Motor neuron (in vitro differentiated cells): ENCODE data around the gene ADGRG7. TPM values are rescaled to one million over a fixed set of nuclear protein-coding genes. Genes with fewer than 3 reads are reported as not detected.

Source experiments
- ATAC-seq, 8 experiments: fragments of 200-7000 bp; cut with Tn5 transposase; replicated peaks in 6 of 8; 2 replicates each; pipeline ENCODE4 v1.8.0; 2021; ENCODE audit warnings: mild to moderate bottlenecking in 8 of 8, moderate library complexity in 8 of 8
- H3K27ac ChIP-seq, 2 donors: fragments of 250-450 bp; sonication (Bioruptor Pico); 2 replicates each; pipeline ENCODE4 v1.9.0; 2021; ENCODE audit warnings: antibody characterized with exemption in 2 of 2, mild to moderate bottlenecking in 2 of 2, moderate library complexity in 1 of 2
- H3K4me1 ChIP-seq, 2 donors: fragments of 250-450 bp; sonication (Bioruptor Pico); replicated peaks in 1 of 2; 2 replicates each; pipeline ENCODE4 v1.6.1; 2021; ENCODE audit warnings: antibody characterized with exemption in 2 of 2, mild to moderate bottlenecking in 2 of 2, moderate library complexity in 1 of 2
- H3K4me3 ChIP-seq, 5 donors: fragments of 250-450 bp; sonication (Bioruptor Pico); 2 replicates each; pipeline ENCODE4 v1.9.0; 2021; ENCODE audit warnings: antibody characterized with exemption in 5 of 5, mild to moderate bottlenecking in 5 of 5, moderate library complexity in 4 of 5
- WGBS, 10 experiments: fragments of 450-650 bp; shearing (Covaris generic); methylation state at CpG; one replicate each; pipeline ENCODE4 v1.0.0; 2022; 5-methylcytosine and 5-hydroxymethylcytosine counted together
- in situ Hi-C, 9 experiments: fragments of 400-800 bp; cut with MboI; loops; one replicate each; pipeline ENCODE4 v1.15.0; 2021; ENCODE audit warnings: low sequenced_read_pairs in 9 of 9, low pct_unique_long_range_greater_than_20kb in 2 of 9; ENCODE audit not compliant: unreplicated experiment in 9 of 9
- total RNA-seq, 8 experiments: library from RNA; unstranded; fragments of 300-600 nt; gene quantifications; 2 replicates each; pipeline versions ENCODE4 v1.2.3 to v1.2.4, GENCODE V29; 2022

Gene ADGRG7
- total RNA-seq, 8 experiments from 2014 or later: 0.66 TPM; not detected in 7

DNA sequence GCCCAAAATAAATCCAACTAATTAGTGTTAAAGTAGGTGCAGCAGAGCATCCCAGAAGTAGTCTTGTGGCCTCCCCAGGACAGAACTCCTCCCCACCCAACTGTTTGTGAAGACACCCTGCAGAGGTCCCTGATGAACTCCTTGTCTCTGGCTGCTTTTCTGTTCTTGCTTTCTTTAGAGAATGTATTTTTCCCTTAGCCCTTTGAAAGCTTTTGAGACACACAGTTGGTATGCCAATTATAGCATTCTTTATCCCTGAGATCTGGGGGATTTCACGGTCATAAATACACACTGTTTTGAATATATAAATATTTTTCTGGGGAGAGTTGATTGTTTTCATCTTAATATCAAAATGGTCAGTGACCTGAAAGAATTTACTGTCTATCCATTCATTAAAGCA lies 109.7 kb downstream of the ADGRG7 start:
- in situ Hi-C loops: no loop called here

DNA sequence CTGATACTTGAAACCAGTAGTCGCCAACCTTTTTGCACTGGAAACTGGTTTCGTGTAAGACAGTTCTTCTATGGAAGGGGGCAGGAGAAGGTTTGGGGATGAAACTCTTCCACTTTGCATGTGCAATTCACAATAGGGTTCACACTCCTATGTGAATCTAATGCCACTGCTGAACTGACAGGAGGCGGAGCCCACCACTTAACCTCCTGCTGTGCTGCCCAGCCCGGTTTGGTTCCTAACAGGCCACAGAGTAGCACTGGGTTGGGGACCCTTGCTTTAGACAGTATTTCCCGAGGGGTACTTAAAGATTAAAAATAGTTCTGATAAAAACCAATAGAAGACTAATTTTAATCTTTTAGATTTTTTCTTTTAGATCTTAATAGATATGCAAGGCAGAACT lies 111.0 kb downstream of the ADGRG7 start:
- H3K27ac ChIP-seq: no peak overlapping the region
- peak in 1 of 8 experiments; percentile 42 for ATAC-seq
- in situ Hi-C loops: no loop called here
- H3K4me1 ChIP-seq: peaks cover 0 to 12% of the 10 kb centered on the region in 2 donors
- H3K4me3 ChIP-seq: no peak overlapping the region
- 43 to 88% (median 77%) methylated on average over 1 to 5 of the region's 5 CpGs; no CpG with 5 or more reads in 2 of the 10 experiments for WGBS, 10 experiments

More for the DNA sequence above, 109.7 kb downstream of the ADGRG7 start:
- Histone ChIP-seq H3K4me1 (peaks cover 0 to 12% of the 10 kb centered on the region in 2 donors), H3K4me3 (no peak overlapping the region), H3K27ac (no peak overlapping the region)
- ATAC-seq: peak in 1 of 8 experiments; percentile 26
- 0 to 40% (median 17%) methylated on average over 1 of the region's 1 CpG; no CpG with 5 or more reads in 3 of the 10 experiments for WGBS, 10 experiments

DNA sequence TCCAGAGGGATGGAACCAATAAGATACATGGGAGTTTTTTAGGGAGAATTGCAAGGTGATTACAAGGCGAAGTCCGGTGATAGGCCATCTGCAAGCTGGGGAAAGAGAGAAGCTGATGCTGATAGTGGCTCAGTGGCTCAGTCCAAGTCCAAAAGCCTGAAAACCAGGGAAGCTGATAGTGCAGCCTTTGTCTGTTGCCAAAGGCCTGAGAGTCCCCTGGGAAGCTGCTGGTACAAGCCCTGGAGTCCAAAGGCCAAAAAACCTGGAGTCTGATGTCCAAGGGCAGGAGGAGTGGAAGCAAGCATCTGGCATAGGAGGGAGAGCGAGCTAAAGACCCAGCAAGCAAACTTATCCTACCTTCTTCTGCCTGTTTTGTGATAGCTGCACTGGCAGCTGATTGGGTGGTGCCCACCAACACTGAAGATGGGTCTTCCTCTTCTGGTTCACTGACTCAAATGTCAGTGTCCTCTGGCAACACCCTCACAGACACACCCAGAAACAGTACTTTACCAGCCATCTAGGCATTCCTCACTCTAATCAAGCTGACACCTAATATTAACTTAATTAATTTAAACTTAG lies 116.6 kb downstream of the ADGRG7 start:
- no peak for ATAC-seq
- Histone ChIP-seq H3K27ac (no peak overlapping the region), H3K4me3 (no peak overlapping the region), H3K4me1 (no peaks in the 10 kb centered on the region)
- in situ Hi-C loops: loop anchor here in 1 of 9 experiments (25.0 kb wide), 1 partner anchor 264 kb away; no protein-coding TSS in a partner anchor
- WGBS, 10 experiments: 90 to 100% (median 100%) methylated on average over 1 to 3 of the region's 3 CpGs; no CpG with 5 or more reads in 2 of the 10 experiments

DNA sequence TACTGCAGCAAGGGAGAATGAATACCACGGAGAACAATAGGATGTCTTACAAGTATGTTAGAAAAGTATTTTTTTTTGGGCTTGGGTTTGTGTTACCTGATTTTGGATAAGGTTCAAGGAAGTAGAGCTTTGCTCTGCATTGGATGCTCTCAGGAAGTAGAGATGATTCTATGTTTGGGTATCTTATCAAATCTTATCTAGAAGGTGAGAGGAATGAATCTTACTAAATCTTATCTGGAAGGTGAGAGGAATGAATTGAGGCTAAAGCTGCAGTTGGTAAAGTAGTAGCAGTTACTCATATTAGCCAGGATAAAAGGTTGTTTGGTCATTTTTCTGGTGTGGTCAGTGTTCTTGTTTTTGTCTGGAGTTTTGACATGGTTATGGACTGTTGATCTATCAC lies 117.3 kb downstream of the ADGRG7 start:
- WGBS, 10 experiments: 80 to 100% (median 95%) methylated on average over 1 of the region's 1 CpG; no CpG with 5 or more reads in 4 of the 10 experiments
- H3K27ac ChIP-seq: no peak overlapping the region
- in situ Hi-C loops: loop anchor here in 1 of 9 experiments (25.0 kb wide), 1 partner anchor 264 kb away; no protein-coding TSS in a partner anchor
- ATAC-seq: no peak
- H3K4me3 ChIP-seq: no peak overlapping the region
- no peaks in the 10 kb centered on the region for H3K4me1 ChIP-seq

DNA sequence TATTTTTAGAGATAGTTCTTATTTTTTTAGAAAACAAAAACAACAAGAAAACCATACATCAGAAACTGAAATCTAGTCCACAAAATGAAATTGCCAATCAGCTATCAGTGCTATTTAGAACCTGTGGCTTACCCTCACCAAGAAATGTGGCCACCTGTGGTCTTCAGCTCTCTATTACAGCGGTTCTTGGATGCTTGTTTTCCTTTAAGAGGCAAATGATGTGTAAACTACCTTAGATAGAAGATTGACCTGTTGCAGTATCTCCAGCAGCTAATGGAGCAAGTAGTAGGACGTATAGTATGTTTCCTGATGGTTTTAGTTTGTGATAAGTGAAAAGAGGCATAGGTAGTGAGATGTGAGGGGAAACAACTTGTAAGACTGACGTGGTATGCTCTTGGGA lies 121.1 kb downstream of the ADGRG7 start:
- in situ Hi-C loops: loop anchor here in 1 of 9 experiments (25.0 kb wide), 1 partner anchor 268 kb away; no protein-coding TSS in a partner anchor
- Histone ChIP-seq H3K27ac (no peak overlapping the region), H3K4me3 (no peak overlapping the region), H3K4me1 (no peaks in the 10 kb centered on the region)
- no peak for ATAC-seq
- 89 to 100% (median 96%) methylated on average over 2 to 3 of the region's 3 CpGs; no CpG with 5 or more reads in 1 of the 10 experiments for WGBS, 10 experiments

DNA sequence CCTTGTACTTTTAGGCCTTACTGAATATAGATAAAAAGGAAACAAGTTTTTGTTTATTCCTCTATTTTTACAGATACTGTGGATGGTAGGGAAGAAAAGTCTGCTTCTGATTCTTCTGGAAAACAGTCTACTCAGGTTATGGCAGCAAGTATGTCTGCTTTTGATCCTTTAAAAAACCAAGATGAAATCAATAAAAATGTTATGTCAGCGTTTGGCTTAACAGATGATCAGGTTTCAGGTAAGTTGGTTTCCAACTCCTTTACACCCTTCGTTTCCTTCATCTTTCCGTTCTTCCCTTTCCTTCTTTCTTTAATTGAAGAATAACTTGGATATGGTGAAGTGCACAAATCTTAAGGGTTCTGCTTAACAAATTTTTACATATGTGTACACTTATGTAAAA lies 123.0 kb downstream of the ADGRG7 start:
- H3K4me3 ChIP-seq: no peak overlapping the region
- H3K27ac ChIP-seq: no peak overlapping the region
- H3K4me1 ChIP-seq: no peaks in the 10 kb centered on the region
- WGBS, 10 experiments: 49 to 94% (median 86%) methylated on average over 1 to 3 of the region's 3 CpGs; no CpG with 5 or more reads in 1 of the 10 experiments
- in situ Hi-C loops: loop anchor here in 1 of 9 experiments (25.0 kb wide), 1 partner anchor 270 kb away; no protein-coding TSS in a partner anchor
- ATAC-seq: peak in 1 of 8 experiments; percentile 44

DNA sequence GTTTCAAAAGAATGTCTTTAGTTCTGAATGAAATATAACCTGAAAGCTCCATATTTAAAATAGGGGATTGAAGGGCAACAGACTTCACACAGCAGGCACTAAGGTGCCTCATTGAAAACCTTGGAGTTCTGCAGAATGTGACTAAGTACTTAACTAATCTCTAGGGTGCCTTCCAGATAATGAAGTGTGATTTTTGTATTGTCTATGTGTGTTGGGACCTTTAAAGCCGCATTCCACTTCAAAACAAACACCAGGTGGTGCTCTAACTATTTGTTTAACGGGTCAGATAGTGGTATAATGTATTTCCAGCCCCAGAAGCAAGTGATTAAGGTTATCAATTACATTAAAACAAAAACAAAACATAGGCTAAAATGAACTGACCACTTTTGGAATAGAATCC lies 127.9 kb downstream of the ADGRG7 start:
- Histone ChIP-seq H3K27ac (no peak overlapping the region), H3K4me1 (no peaks in the 10 kb centered on the region), H3K4me3 (no peak overlapping the region)
- WGBS, 10 experiments: 7 to 71% (median 30%) methylated on average over 1 to 2 of the region's 2 CpGs; no CpG with 5 or more reads in 4 of the 10 experiments
- in situ Hi-C loops: loop anchor here in 1 of 9 experiments (25.0 kb wide), 1 partner anchor 275 kb away; no protein-coding TSS in a partner anchor
- peak in 6 of 8 experiments; percentile 32 to 52 (median 44) for ATAC-seq

DNA sequence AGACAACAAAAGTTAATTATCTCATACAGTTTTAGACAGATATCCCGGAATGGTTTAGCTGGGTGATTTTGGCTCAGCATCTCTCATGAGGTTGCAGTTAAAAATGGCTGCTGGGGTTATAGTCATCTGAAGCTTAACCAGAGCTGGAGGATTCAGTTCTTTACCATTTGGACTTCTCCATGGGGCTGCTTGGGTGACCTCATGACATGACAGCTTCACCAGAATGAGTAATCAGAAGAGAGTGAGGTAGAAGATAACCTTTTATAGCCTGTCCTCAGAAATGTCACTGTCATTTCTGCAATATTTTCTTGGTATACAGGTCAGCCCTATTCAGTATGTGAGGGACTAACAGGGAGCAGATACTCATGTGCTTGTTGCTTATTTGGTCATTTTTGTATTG lies 130.8 kb downstream of the ADGRG7 start:
- Histone ChIP-seq H3K4me3 (no peak overlapping the region), H3K27ac (no peak overlapping the region), H3K4me1 (no peaks in the 10 kb centered on the region)
- peak in 3 of 8 experiments; percentile 22 to 32 (median 24) for ATAC-seq
- in situ Hi-C loops: loop anchor here in 1 of 9 experiments (25.0 kb wide), 1 partner anchor 278 kb away; no protein-coding TSS in a partner anchor
- 63 to 100% (median 100%) methylated on average over 1 of the region's 1 CpG; no CpG with 5 or more reads in 1 of the 10 experiments for WGBS, 10 experiments

DNA sequence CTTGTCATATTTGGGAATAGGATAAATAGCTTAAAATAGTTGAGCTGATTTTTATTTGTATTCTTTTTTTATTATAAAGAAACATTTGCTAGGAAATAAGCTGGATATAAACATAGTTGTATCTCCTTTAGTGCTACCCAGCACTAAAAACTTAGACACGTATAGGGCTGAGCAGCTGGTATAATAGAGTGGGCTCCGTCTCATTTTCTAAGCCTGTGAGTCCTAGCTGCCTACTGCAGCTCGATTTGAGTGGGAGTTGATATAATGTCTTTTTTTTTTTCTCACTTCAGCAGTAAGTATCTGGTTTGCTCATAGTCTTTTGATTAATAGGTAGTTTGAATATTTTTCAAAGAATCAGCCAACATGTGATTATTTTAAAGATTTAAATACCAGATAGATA lies 134.1 kb downstream of the ADGRG7 start:
- Histone ChIP-seq H3K27ac (no peak overlapping the region), H3K4me3 (no peak overlapping the region), H3K4me1 (no peaks in the 10 kb centered on the region)
- 33 to 100% (median 90%) methylated on average over 1 to 3 of the region's 3 CpGs; no CpG with 5 or more reads in 2 of the 10 experiments for WGBS, 10 experiments
- in situ Hi-C loops: loop anchor here in 1 of 9 experiments (25.0 kb wide), 1 partner anchor 281 kb away; no protein-coding TSS in a partner anchor
- ATAC-seq: no peak

DNA sequence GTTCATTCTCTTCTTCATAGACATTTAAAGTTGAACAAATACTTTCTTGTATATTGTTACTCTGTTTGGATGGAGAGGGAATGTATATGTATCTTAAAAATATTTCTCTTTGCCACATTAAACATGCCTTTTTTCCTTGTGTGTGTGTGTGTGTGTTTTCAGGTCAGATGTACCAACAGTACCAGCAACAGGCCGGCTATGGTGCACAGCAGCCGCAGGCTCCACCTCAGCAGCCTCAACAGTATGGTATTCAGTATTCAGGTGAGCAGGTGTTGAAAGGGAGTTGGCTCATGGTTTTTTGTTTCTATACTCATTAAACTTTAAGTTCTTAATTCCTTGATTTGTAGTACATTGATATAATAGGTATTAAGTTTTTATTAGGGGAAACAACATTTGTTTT lies 135.3 kb downstream of the ADGRG7 start:
- 92 to 100% (median 94%) methylated on average over 1 to 2 of the region's 2 CpGs; no CpG with 5 or more reads in 5 of the 10 experiments for WGBS, 10 experiments
- Histone ChIP-seq H3K27ac (no peak overlapping the region), H3K4me1 (no peaks in the 10 kb centered on the region), H3K4me3 (no peak overlapping the region)
- in situ Hi-C loops: loop anchor here in 1 of 9 experiments (25.0 kb wide), 1 partner anchor 282 kb away; no protein-coding TSS in a partner anchor
- ATAC-seq: no peak

Other genes with a start within 250 kb of the ADGRG7 start
- 10 to 100 TPM; 53.1 to 72.5 (median 60.7) TPM for gene TOMM70, start 208.5 kb upstream of the ADGRG7 start, total RNA-seq
- gene LNP1, start 208.1 kb upstream of the ADGRG7 start, total RNA-seq: 10 to 100 TPM in 4 of 8 experiments, 1 to 10 TPM in 4; 1.1 to 18.3 (median 10.7) TPM
- 10 to 100 TPM in 6 of 8 experiments, under 1 TPM in 2; 0.31 to 40.2 (median 23.0) TPM for gene TMEM45A, start 117.0 kb upstream of the ADGRG7 start, total RNA-seq
- 100 to 1,000 TPM in 4 of 8 experiments, 10 to 100 TPM in 4; 61.0 to 134 (median 99.2) TPM for gene TFG, start 99.9 kb downstream of the ADGRG7 start, total RNA-seq